SU-DHL-6 (cell line): ENCODE measurements around the gene ASPDH.

Experiments used
- H2AFZ ChIP-seq: fragments of 200-600 bp; sonication (generic); 2 replicates; pipeline ENCODE4 v1.6.1; 2014; ENCODE audit warnings: low read depth, mild to moderate bottlenecking, moderate library complexity, mixed read lengths, antibody characterized with exemption, low read length; ENCODE audit not compliant: severe bottlenecking
- H3F3A ChIP-seq: fragments of 200-600 bp; shearing (Covaris generic); 2 replicates; pipeline ENCODE4 v1.6.0; 2016; ENCODE audit warnings: antibody characterized with exemption, mild to moderate bottlenecking; ENCODE audit not compliant: insufficient read depth
- H3K27ac ChIP-seq: fragments of 200-600 bp; sonication (generic); 2 replicates; pipeline ENCODE4 v1.5.1; 2016; ENCODE audit warnings: low read depth, mild to moderate bottlenecking, low read length, moderate library complexity, mixed read lengths
- H3K27me3 ChIP-seq: fragments of 200-600 bp; sonication (generic), shearing (Covaris generic); 2 replicates; pipeline ENCODE4 v1.6.0; 2014; ENCODE audit warnings: mild to moderate bottlenecking, low read length
- H3K36me3 ChIP-seq: fragments of 200-600 bp; sonication (generic); 2 replicates; pipeline ENCODE4 v1.6.1; 2014; ENCODE audit warnings: mild to moderate bottlenecking, low read length, mixed read lengths
- H3K4me2 ChIP-seq: fragments of 300-600, 200-600 bp; shearing (Covaris generic), sonication (generic); 2 replicates; pipeline ENCODE4 v1.6.0; 2014; ENCODE audit warnings: low read length, low read depth, mild to moderate bottlenecking; ENCODE audit not compliant: poor library complexity, severe bottlenecking
- H3K4me3 ChIP-seq: fragments of 200-600 bp; sonication (generic); 2 replicates; pipeline ENCODE4 v1.5.1; 2014; ENCODE audit warnings: antibody characterized with exemption, low read length, mild to moderate bottlenecking, mixed read lengths; ENCODE audit not compliant: insufficient read depth, poor library complexity, severe bottlenecking
- H3K79me2 ChIP-seq: fragments of 200-600 bp; sonication (generic); 2 replicates; pipeline ENCODE4 v1.6.1; 2014; ENCODE audit warnings: mild to moderate bottlenecking, low read length, moderate library complexity; ENCODE audit not compliant: insufficient read depth
- H3K9ac ChIP-seq: fragments of 200-600 bp; sonication (generic); 2 replicates; pipeline ENCODE4 v1.7.0; 2014; ENCODE audit warnings: mild to moderate bottlenecking, low read length
- H3K9me2 ChIP-seq: fragments of 200-600 bp; sonication (generic); replicated peaks from 2 replicates; pipeline ENCODE4 v1.6.1; 2014; ENCODE audit warnings: low read length; ENCODE audit not compliant: insufficient read depth
- H3K9me3 ChIP-seq: fragments of 200-600 bp; sonication (generic); 2 replicates; pipeline ENCODE4 v1.6.1; 2014; ENCODE audit warnings: low read length, mixed read lengths; ENCODE audit not compliant: insufficient read depth
- H4K20me1 ChIP-seq: fragments of 200-600 bp; sonication (generic); 2 replicates; pipeline ENCODE4 v1.6.1; 2014; ENCODE audit warnings: low read depth, mild to moderate bottlenecking, antibody characterized with exemption, low read length, moderate library complexity, mixed read lengths
- EZH2phosphoT487 ChIP-seq: fragments of 200-600 bp; sonication (generic), shearing (Covaris generic); conservative IDR thresholded peaks from 2 replicates; pipeline ENCODE4 v1.6.1; 2018; ENCODE audit warnings: mild to moderate bottlenecking, antibody characterized with exemption, low read length, moderate library complexity, mixed read lengths
- TF ChIP-seq, protein P1 (sequence below): fragments of 200-600 bp; sonication (generic); IDR thresholded peaks from one replicate; pipeline ENCODE4 v1.5.1; 2017; ENCODE audit warnings: antibody characterized with exemption, mild to moderate bottlenecking, low read length, moderate library complexity; ENCODE audit not compliant: insufficient read depth, poor library complexity, severe bottlenecking

ASPDH gene

DNA sequence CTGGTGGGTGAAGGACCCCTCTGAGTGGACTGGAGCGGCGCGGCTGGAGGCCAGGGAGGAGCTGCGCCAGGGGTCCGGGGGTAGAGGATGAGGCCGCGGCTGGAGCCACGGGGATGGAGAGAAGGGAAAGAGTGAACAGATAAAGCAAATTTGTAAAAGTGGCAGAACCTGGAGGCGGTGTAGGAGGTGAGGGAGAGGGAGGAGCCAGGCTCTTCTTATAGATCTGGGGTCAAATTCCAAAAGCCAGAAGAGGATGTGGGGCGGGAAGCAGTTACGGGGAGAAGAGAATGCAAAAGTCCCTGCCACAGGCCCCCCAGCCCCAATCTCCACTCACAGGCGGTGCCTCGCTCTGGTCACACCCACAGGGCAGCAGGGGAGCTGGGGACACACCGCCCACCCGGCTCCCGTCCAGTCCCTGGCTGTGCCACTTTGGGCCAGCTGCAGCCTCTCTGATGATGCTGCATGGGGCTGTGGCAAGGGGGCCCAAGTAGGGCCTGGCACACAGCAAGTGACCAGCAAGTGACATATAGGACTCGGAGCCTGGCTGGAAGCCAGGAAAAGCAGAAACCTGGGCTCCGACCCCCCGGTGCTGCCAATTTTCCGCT, 43.4 kb upstream of the ASPDH start:
- peak overlapping the region; percentile 55; the same call in 1 of the 2 replicates for H3K9ac ChIP-seq
- H3K36me3 ChIP-seq = no peaks in the 10 kb centered on the region
- no peaks in the 10 kb centered on the region for H3K9me2 ChIP-seq
- TF ChIP-seq, protein P1, sequence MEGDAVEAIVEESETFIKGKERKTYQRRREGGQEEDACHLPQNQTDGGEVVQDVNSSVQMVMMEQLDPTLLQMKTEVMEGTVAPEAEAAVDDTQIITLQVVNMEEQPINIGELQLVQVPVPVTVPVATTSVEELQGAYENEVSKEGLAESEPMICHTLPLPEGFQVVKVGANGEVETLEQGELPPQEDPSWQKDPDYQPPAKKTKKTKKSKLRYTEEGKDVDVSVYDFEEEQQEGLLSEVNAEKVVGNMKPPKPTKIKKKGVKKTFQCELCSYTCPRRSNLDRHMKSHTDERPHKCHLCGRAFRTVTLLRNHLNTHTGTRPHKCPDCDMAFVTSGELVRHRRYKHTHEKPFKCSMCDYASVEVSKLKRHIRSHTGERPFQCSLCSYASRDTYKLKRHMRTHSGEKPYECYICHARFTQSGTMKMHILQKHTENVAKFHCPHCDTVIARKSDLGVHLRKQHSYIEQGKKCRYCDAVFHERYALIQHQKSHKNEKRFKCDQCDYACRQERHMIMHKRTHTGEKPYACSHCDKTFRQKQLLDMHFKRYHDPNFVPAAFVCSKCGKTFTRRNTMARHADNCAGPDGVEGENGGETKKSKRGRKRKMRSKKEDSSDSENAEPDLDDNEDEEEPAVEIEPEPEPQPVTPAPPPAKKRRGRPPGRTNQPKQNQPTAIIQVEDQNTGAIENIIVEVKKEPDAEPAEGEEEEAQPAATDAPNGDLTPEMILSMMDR = no peak
- TF ChIP-seq EZH2phosphoT487 = no peak
- H3K4me3 ChIP-seq = no peak overlapping the region
- no peak overlapping the region for H2AFZ ChIP-seq
- H3K79me2 ChIP-seq = no peaks in the 10 kb centered on the region
- no peaks in the 10 kb centered on the region for H4K20me1 ChIP-seq
- no peaks in the 10 kb centered on the region for H3K9me3 ChIP-seq
- H3F3A ChIP-seq = no peaks in the 10 kb centered on the region
- no peak overlapping the region for H3K27ac ChIP-seq
- peak overlapping the region; percentile 73 for H3K4me2 ChIP-seq
- no peaks in the 10 kb centered on the region for H3K27me3 ChIP-seq

DNA sequence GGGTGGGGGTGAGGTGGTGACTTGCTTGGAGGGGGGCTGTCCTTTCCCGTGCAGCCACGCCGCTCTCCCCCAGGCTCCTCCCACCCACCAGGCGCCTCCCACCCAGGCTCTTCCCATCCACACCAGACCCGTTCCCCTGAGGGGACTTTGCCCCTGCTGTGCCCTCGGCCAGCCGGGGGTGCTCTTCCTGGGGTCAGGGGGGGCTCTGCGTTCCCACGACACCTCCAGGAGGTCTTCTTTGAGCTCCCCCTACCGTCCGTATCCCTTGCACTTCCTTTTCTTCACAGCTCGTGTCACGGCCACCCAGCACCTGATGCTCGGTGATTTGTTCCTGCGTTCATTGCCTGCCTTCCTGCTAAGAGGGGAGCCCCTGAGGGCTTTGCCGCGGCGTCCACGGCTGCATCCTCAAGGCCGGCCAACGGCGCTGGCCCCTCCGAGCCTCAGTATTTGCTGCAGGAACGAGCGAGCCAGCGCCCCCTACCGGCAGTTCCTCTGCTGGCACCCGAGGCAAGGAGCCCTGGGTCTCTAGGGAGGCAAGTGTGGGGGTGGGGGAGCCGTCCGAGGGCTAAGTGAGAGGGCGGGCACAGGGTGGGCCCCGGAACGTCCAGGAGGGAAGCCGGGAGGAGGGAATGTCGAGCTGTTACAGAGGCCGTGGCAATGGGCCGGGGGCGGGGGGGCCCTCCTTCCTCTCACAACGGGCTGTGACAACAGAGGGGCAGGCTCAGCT, 42.7 kb upstream of the ASPDH start:
- H4K20me1 ChIP-seq = no peaks in the 10 kb centered on the region
- H3K4me3 ChIP-seq = peak overlapping the region; percentile 40
- no peaks in the 10 kb centered on the region for H3K36me3 ChIP-seq
- H3K79me2 ChIP-seq = no peaks in the 10 kb centered on the region
- H3F3A ChIP-seq = no peaks in the 10 kb centered on the region
- no peaks in the 10 kb centered on the region for H3K9me2 ChIP-seq
- H2AFZ ChIP-seq = peak overlapping the region; percentile 84
- no peak overlapping the region for H3K27ac ChIP-seq
- no peaks in the 10 kb centered on the region for H3K9me3 ChIP-seq
- no peak for TF ChIP-seq EZH2phosphoT487
- TF ChIP-seq, protein P1 = peak; percentile 100
- H3K9ac ChIP-seq = peak overlapping the region; percentile 55
- H3K4me2 ChIP-seq = peak overlapping the region; percentile 73
- no peaks in the 10 kb centered on the region for H3K27me3 ChIP-seq

DNA sequence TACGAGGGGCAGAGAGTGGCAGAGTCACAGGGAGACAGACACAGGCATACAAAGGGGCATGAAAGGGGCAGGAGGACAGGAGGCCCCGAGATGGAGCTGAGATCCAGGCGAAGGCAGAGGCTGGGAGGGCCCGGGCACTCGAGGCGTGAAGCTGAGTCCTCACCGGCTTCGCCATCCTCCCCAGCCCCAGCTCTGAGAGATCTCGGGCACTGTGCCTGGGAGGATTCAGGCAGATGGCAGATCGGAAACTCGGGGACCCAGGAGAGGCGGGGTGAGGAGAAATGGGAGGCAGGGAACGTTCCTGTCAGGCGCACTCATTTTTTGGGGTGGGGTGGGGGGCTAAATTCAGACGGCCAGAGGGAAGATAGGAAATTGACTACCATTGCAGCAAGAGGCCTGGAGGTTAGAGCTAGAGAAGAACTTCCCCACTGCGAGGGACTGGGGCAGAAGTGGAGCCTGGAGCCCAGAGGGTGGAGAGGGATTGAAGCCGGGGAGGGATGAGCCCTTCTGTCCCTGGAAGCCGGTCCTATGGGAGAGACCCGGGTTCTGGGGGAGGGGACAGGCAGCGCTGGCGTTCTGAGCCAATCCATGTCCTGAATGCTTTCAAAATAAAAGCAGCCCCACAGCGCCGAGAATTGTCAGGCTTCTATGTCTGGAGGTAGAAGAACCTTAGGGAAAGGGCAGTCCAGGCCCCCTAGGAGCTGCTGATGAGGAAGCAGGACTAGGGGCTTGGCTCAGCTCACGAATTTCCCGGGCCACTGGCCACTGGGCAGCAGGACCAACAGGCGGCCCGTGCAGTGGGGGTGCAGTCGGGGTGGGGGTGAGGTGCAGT, 42.0 kb upstream of the ASPDH start:
- no peaks in the 10 kb centered on the region for H3F3A ChIP-seq
- no peaks in the 10 kb centered on the region for H3K79me2 ChIP-seq
- TF ChIP-seq, protein P1 = no peak
- no peak for TF ChIP-seq EZH2phosphoT487
- H4K20me1 ChIP-seq = no peaks in the 10 kb centered on the region
- no peaks in the 10 kb centered on the region for H3K9me2 ChIP-seq
- H3K27ac ChIP-seq = no peak overlapping the region
- H3K27me3 ChIP-seq = no peaks in the 10 kb centered on the region
- no peak overlapping the region for H2AFZ ChIP-seq
- no peak overlapping the region for H3K4me3 ChIP-seq
- no peaks in the 10 kb centered on the region for H3K36me3 ChIP-seq
- peak overlapping the region; percentile 73 for H3K4me2 ChIP-seq
- no peak overlapping the region for H3K9ac ChIP-seq
- no peaks in the 10 kb centered on the region for H3K9me3 ChIP-seq
